KG1 (cell line): ENCODE results near the gene RELA.

Experiments
- DNase-seq: peaks from one replicate; lab custom pipeline; 2025; lab: John Stamatoyannopoulos, UW

Gene RELA

DNA sequence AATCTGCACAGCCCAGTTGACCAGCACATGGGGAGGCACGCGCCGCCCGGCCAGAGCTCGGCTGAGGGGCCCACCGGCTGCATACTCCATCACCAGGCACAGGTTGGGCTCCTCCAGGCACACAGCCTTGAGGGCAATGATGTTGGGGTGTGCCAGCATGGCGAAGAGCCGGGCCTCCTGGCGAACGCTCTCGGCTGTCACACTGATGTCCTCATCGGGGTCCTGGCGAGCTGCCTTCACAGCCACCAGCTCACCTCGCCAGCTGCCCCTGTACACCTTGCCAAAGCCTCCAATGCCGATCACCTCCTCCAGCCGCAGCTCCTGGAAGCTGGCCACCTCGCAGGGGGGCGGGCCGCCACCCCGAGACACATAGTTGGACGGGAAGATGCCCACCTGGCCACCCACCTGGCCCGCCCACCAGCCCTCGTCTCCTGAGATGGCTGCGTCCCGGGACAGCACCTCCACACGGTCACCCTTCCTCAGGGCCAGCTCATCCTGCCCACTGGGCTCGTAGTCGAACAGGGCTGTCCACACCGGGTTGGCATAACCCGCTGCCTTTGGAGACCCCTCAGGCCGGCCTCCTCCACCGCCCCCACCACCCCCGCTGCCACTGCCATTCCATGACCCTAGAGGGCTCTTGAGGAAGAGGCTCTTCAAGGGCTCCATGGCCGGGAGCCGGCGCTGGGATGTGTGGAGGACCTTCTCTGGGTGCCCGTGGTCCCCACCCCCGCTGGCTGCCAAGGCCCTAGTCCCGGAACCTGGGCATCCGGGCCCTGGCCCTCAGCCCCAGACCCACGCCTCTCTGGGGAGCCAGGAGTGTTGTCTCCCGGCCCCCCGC, 49.4 kb downstream of the RELA start:
- peak; percentile 22 for DNase-seq

DNA sequence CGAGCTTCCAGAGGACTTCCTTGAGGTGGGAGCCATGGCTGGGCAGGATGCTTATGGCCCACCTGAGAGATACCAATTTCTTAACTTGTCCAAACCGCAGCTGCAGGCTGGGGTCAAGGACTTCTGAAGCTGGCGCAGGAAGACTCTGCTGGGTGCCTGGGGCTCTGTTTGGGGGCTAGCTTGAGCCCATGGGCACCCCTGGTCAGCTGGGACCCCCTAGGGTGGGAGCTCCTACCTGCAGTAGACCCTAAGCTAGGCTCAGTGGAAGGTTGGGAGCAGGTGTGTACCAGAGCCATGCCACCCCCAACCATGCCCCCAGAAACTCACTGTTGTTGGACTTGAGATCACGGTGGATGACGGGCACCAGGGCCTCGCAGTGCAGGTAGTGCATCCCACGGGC, 50.0 kb downstream of the RELA start:
- DNase-seq: no peak

DNA sequence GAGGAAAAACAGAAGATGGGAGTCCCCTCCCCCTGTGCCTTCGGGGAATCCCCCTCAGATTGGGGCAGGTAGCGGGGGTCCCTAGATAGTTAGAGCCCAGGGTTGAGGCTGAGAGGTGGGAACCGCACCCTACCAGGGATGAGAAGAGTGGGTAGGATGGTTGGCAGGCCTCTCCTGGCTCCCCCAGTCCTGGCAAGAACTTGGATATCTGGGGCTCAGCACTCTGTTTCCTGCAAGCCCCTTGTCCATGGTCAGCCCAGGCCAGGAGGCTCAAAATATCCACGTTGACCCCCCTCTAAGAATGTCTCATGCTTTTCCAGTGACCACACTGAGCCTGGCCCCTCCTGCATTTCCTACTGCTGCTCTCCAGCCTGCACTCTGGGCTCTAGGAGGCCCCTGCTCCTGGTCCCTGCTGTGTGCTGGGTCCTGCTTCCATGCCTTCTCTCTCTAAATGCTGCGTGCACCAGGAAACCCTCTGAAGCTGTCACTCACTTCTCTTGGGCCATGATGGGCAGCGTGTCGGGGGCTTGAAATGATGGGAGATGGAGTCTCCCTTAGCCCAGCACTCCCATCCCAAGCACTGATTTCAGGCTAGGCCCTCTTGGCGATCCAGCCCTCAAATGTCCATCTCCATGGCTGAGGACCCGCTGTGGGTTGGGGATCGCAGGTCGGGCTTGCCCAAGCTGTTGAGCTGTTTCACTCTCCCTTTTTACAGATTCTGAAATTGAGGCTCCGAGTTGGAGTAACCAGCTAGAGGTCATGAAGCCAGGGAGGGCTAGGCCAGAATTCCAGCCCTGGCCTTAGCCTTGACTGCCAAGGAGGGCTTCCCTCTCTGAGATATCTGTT, 50.7 kb downstream of the RELA start:
- no peak for DNase-seq

DNA sequence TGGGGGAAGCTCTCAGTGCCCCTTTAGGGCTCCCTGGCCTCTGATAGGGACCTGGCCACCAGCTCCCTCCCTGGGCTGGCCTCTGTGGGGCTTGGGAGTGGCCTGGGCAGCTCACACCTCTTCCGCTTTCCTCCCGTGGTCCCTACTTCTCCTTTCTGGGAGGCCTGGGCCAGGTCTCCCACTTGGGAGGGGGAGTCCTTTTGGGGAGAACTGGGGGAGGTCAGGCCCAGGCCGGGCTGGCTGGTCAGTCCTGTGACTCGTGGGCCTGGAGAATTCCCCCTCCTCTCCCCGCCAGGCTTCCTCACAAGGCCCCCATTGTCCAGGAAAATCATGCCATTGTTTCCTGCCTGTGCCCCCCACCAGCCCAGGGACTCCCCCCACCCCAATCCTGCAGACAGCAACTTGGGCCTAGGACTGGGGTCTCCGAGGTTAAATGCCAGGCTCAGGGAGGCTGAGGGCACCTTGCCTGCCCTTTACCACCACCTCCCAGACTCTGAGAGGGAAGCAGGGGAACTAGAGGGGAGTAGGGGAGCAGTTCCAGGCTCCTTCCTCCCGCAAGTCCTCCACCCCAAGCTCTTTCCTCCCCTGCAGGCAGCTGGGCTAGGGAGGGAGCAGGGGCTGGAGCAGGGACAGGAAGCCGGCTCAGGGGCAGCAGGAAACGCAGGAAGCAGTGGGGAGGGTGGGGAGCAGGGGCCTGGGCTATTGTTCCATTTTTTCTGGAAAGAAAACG, 51.5 kb downstream of the RELA start:
- no peak for DNase-seq

DNA sequence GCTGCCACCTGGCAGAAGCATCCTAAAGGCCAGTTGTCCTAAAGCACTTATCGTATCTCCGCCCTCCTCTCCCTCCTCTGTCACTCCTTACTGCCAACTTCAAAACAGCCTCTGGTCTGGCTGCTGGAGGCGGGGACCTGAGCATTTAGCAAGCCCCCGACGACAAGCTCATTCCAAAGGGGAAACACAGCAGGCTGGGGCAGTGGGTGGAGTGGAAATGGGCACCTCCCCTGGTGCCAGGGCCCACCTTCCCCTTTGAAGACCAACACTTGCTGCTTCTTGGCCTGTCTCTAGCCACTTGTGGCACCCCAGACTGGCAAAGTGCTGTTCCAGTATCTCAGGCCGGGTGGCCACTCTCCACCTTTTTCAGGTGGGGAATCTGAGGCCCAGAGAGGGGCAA, 52.3 kb downstream of the RELA start:
- DNase-seq: no peak

DNA sequence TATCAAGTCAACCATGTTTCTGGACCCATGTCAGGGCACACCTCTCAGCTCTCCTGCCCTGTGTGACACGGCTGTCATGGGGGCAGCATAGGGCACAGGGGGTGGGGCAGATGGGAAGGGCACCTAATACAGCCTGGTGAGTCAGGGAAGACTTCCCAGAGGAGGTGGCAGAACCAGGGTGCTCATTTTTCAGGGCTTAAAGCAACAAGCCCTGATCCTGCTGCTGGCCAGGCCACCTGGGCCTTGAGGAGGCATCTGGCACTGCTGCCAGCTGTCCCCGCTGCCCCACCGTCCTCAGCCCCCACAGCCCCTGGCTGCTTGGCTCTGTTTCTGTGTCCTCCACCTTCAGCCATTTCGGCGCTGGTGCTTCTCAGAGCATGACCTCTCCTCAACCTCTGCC, 53.1 kb downstream of the RELA start:
- DNase-seq: no peak

DNA sequence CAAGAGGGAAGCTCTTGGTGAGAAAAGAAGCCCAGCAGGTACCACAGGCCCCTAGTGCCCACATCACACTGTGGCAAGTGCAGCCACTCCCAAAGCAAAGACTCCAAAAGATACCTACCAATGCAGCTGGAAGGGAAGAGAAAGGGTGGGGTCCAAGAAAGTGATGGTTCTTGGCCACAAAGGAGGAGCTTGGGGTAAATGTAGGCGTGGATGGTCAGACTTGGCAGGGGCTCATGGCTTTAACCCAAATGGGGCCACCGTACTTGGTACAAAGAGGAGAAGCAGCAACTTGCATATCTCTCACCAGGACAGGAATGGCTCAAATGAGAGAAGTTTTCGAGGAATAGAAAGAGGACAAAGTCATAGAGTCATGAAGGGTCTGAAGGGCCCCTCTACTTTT, 53.5 kb downstream of the RELA start:
- no peak for DNase-seq

DNA sequence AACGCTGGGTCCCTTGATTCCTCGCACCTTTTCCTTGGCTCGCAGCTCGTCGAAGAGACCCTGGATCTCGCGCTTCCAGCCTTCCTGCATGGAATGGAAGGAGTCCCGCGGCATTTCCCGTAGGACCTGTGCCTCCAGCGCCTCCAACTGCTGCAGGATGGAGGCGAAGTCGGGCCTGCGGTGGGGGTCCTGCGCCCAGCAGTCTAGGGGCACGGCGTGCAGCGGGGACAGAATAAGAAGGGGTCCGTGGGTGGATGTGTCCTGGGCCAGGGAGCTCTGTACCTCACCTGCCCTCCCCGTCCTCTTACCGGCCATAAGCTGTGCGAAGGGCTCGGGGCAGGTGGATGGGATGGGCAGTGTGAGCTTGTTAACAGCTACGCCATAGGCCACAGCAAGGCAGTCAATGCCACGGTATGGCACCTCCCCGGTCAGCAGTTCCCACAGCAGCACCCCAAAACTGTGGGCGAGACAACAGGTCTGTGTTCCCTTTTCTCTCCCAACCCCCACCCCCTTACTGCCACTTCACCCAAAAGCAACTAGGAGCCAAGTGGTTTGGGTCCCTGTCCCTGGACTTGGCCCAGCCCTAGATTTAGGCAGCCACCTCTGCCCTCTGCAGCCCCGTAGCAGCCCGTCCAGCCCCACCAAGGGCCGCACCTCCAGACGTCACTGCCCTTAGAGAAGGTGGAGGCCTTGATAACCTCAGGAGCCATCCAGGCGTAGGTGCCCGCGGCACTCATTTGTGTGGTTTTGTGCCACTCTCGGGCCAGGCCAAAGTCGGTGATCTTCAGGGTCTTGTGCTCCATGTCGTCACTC, 54.9 kb downstream of the RELA start:
- DNase-seq: no peak

DNA sequence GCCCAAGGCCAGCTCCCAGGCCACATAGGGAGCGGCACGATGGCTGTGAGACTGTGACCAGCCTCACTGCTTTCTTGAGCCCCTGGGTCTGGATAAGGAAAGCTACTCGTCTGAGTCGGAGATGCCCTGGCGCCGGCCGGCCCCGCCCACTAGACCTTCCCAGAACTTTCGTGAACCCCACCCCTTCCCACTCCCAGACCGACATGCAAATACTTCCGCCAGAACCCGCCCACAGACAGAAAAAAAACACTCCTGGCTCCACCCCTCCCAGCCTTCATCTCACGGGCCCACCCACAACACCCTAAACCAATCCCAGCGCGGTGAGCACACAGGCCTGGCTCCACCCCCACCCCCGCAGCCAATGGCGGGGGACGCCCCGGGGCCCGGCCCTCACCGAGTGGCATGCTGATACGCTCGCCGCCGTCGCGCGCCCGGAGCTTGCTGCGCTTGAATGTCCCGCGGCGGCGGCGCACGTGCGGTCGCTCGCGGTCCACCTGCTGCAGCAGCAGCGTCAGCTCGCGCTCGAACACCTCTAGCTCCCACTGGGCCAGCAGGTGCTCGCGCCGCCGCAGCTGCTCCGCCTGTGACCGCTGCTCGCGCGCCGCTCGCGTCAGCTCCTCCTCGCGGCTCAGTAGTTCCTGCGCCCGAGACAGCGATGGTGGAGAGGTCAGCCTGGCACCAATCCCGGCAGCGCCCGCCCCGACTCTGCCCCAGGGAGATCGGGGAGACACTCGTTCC, 55.7 kb downstream of the RELA start:
- DNase-seq: no peak

DNA sequence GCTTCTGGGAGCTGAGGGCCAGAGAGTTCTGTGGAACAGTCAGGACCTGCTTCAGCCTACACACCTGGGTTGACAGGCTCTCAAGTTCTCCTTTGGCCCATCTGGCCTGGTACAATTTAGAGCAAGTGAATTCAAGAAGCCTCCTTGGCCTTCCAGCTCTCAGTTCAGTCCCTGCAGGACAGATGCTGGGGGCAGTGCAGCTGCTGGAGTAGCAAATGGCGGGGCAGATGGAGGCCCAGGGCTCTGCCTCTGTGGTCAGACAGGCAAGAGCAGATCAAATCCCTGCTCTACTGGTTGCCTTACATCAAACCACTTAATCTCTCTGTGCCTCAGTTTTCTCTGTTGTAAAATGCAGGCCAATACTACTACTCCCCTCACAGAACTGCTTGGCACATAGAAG, 58.5 kb downstream of the RELA start:
- no peak for DNase-seq
